Neural cell (in vitro differentiated cells): ENCODE measurements around the gene OR5B21.

Experiments used
- EP300 ChIP-seq: fragments of 450-650 bp; conservative IDR thresholded peaks from 2 replicates; pipeline ENCODE4 v1.6.1; 2014; ENCODE audit warnings: antibody characterized with exemption, mild to moderate bottlenecking, moderate library complexity; ENCODE audit not compliant: poor library complexity, severe bottlenecking
- POLR2AphosphoS5 ChIP-seq: IDR thresholded peaks from 2 replicates; pipeline ENCODE4 v1.6.1; 2012
- RAD21 ChIP-seq: fragments of 450-650 bp; conservative IDR thresholded peaks from 2 replicates; pipeline ENCODE4 v1.6.1; 2014; ENCODE audit warnings: antibody characterized with exemption, mild to moderate bottlenecking, moderate library complexity
- TAF1 ChIP-seq: IDR thresholded peaks from 2 replicates; pipeline ENCODE4 v1.6.1; 2012; ENCODE audit warnings: low read depth
- TF ChIP-seq, protein P1 (sequence below): fragments of 450-650 bp; IDR thresholded peaks from 2 replicates; pipeline ENCODE4 v1.5.1; 2014; ENCODE audit warnings: antibody characterized with exemption, mild to moderate bottlenecking, moderate library complexity; ENCODE audit not compliant: poor library complexity, severe bottlenecking

DNA sequence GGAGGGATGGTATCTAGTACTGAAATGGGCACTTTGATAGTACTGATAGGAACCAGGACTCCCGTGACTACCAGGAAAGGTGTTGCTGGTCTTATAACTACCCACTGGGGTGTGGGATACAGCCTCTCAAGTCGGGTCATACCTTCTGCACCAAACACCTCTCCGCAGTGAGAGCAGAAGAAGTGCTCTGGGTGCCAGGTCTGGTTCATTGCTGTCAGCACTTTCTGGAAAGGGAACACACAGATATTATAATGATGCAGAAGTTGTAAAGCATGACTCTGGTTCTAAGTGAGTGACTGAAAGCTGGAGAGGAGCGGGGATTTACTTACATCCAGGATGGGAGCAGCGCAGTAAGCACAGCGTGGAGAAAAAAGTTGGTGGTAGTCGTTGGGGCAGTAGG is 41.7 kb upstream of the OR5B21 start:
- TF ChIP-seq RAD21 (no peak), POLR2AphosphoS5 (no peak), TAF1 (no peak), EP300 (no peak)
- TF ChIP-seq, protein P1, sequence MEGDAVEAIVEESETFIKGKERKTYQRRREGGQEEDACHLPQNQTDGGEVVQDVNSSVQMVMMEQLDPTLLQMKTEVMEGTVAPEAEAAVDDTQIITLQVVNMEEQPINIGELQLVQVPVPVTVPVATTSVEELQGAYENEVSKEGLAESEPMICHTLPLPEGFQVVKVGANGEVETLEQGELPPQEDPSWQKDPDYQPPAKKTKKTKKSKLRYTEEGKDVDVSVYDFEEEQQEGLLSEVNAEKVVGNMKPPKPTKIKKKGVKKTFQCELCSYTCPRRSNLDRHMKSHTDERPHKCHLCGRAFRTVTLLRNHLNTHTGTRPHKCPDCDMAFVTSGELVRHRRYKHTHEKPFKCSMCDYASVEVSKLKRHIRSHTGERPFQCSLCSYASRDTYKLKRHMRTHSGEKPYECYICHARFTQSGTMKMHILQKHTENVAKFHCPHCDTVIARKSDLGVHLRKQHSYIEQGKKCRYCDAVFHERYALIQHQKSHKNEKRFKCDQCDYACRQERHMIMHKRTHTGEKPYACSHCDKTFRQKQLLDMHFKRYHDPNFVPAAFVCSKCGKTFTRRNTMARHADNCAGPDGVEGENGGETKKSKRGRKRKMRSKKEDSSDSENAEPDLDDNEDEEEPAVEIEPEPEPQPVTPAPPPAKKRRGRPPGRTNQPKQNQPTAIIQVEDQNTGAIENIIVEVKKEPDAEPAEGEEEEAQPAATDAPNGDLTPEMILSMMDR = no peak
